ENCODE results near the gene MTMR6. TPM values are rescaled to one million over a fixed set of nuclear protein-coding genes. Genes with fewer than 3 reads are reported as not detected.

The MTMR6 gene
- polyA plus RNA-seq, 1 donor from 2014 or later, result 45.4 TPM

DNA sequence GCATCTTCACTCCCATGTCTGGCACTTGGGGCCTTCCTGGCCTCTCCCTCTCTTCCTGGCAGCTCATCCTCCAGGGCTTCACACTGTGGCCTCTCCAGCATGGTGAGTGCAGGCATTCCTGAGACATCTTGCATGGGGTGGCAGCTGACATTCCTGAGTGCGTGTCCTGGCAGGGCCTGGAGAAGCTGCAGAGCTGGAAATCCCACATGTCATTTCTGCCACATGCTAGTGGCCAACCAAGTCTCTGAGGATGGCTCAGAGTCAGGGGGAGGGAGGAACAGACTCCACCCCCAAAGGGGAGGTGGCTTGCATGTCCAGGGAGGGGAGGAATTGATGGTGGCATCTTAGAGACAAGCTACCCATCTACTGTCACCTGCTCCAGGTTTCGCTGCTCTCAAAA lies 73.6 kb downstream of the MTMR6 start:
- Histone ChIP-seq H3K9me3 (ENCODE audit: low read length) (no peaks in the 10 kb centered on the region), H3K79me2 (replicated peaks; ENCODE audit: insufficient read depth, low read length) (no peaks in the 10 kb centered on the region), H3K27me3 (ENCODE audit: insufficient read depth, low read depth, low read length) (no peaks in the 10 kb centered on the region), H3K4me2 (ENCODE audit: low read length) (no peak overlapping the region), H3K36me3 (ENCODE audit: insufficient read depth, low read length) (no peaks in the 10 kb centered on the region), H2AFZ (ENCODE audit: low read depth, low read length) (no peak overlapping the region), H3K9ac (ENCODE audit: low read length) (no peak overlapping the region), H3F3A (ENCODE audit: insufficient read depth, low read length, poor library complexity, severe bottlenecking) (no peaks in the 10 kb centered on the region), H3K27ac (ENCODE audit: low read length) (no peak overlapping the region), H3K9me2 (ENCODE audit: insufficient read depth, low read length) (no peaks in the 10 kb centered on the region), H3K4me3 (ENCODE audit: low read length) (no peak overlapping the region), H4K20me1 (ENCODE audit: insufficient read depth) (no peaks in the 10 kb centered on the region)
- no peak for TF ChIP-seq POLR2AphosphoS5 (IDR thresholded peaks at IDR 0.05)
- TF ChIP-seq EP300 (conservative IDR thresholded peaks at IDR 0.05; ENCODE audit: poor library complexity, severe bottlenecking), result no peak
- TF ChIP-seq, protein P1, sequence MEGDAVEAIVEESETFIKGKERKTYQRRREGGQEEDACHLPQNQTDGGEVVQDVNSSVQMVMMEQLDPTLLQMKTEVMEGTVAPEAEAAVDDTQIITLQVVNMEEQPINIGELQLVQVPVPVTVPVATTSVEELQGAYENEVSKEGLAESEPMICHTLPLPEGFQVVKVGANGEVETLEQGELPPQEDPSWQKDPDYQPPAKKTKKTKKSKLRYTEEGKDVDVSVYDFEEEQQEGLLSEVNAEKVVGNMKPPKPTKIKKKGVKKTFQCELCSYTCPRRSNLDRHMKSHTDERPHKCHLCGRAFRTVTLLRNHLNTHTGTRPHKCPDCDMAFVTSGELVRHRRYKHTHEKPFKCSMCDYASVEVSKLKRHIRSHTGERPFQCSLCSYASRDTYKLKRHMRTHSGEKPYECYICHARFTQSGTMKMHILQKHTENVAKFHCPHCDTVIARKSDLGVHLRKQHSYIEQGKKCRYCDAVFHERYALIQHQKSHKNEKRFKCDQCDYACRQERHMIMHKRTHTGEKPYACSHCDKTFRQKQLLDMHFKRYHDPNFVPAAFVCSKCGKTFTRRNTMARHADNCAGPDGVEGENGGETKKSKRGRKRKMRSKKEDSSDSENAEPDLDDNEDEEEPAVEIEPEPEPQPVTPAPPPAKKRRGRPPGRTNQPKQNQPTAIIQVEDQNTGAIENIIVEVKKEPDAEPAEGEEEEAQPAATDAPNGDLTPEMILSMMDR (IDR thresholded peaks at IDR 0.05; ENCODE audit: poor library complexity, severe bottlenecking), result no peak
- TF ChIP-seq, protein P2, sequence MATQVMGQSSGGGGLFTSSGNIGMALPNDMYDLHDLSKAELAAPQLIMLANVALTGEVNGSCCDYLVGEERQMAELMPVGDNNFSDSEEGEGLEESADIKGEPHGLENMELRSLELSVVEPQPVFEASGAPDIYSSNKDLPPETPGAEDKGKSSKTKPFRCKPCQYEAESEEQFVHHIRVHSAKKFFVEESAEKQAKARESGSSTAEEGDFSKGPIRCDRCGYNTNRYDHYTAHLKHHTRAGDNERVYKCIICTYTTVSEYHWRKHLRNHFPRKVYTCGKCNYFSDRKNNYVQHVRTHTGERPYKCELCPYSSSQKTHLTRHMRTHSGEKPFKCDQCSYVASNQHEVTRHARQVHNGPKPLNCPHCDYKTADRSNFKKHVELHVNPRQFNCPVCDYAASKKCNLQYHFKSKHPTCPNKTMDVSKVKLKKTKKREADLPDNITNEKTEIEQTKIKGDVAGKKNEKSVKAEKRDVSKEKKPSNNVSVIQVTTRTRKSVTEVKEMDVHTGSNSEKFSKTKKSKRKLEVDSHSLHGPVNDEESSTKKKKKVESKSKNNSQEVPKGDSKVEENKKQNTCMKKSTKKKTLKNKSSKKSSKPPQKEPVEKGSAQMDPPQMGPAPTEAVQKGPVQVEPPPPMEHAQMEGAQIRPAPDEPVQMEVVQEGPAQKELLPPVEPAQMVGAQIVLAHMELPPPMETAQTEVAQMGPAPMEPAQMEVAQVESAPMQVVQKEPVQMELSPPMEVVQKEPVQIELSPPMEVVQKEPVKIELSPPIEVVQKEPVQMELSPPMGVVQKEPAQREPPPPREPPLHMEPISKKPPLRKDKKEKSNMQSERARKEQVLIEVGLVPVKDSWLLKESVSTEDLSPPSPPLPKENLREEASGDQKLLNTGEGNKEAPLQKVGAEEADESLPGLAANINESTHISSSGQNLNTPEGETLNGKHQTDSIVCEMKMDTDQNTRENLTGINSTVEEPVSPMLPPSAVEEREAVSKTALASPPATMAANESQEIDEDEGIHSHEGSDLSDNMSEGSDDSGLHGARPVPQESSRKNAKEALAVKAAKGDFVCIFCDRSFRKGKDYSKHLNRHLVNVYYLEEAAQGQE (IDR thresholded peaks at IDR 0.05; ENCODE audit: borderline replicate concordance), result no peak
- no peak for TF ChIP-seq RAD21 (conservative IDR thresholded peaks at IDR 0.05)
- TF ChIP-seq SMC3 (conservative IDR thresholded peaks at IDR 0.05; ENCODE audit: poor library complexity), result no peak
- no peak for TF ChIP-seq TAF1 (IDR thresholded peaks at IDR 0.05; ENCODE audit: low read depth)
- no peak for TF ChIP-seq EZH2 (IDR thresholded peaks at IDR 0.05; ENCODE audit: borderline replicate concordance, insufficient read depth, low read length, poor library complexity, severe bottlenecking)
- TF ChIP-seq MXI1 (conservative IDR thresholded peaks at IDR 0.05; ENCODE audit: poor library complexity, severe bottlenecking), result no peak

DNA sequence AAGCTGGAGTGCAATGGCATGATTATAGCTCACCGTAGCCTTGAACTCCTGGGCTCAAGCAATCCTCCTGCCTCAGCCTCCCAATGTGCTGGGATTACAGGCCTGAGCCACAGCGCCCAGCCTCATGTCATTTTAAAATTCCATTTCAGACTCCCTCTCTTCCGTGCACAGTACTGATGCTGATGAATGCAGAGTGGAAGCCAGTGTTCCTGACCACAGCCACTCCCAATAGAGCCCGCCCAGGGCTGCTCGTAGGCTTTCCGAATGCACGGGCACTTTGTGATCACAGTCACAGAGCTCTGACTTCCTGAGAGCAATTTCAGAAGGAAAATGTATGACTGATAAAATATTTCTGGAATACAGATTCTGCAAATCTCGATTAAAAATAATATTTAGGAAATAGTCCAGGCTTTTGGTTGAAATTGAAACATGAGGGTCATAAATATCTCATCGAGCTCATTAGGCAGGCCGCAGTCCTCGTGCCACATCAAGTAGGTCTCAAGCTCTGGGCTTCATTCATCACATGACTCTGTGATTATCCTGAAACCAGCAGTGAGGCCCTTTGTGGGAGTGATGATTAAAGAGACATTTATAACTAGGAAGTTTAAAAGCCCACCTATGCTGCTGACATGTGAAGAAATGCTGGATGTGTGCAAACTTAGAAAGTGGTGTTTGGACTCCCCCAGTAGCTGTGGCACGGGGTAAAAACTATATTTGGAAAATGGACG lies 76.3 kb downstream of the MTMR6 start:
- Histone ChIP-seq H3K27me3 (ENCODE audit: insufficient read depth, low read depth, low read length) (no peaks in the 10 kb centered on the region), H3K9ac (ENCODE audit: low read length) (no peak overlapping the region), H2AFZ (ENCODE audit: low read depth, low read length) (no peak overlapping the region), H4K20me1 (ENCODE audit: insufficient read depth) (no peaks in the 10 kb centered on the region), H3K9me2 (ENCODE audit: insufficient read depth, low read length) (no peaks in the 10 kb centered on the region), H3F3A (ENCODE audit: insufficient read depth, low read length, poor library complexity, severe bottlenecking) (no peaks in the 10 kb centered on the region), H3K79me2 (replicated peaks; ENCODE audit: insufficient read depth, low read length) (no peaks in the 10 kb centered on the region), H3K9me3 (ENCODE audit: low read length) (no peaks in the 10 kb centered on the region), H3K4me3 (ENCODE audit: low read length) (no peak overlapping the region), H3K4me2 (ENCODE audit: low read length) (no peak overlapping the region), H3K27ac (ENCODE audit: low read length) (no peak overlapping the region), H3K36me3 (ENCODE audit: insufficient read depth, low read length) (no peaks in the 10 kb centered on the region)
- TF ChIP-seq RAD21 (conservative IDR thresholded peaks at IDR 0.05) (no peak), TAF1 (IDR thresholded peaks at IDR 0.05; ENCODE audit: low read depth) (no peak), EP300 (conservative IDR thresholded peaks at IDR 0.05; ENCODE audit: poor library complexity, severe bottlenecking) (no peak), EZH2 (IDR thresholded peaks at IDR 0.05; ENCODE audit: borderline replicate concordance, insufficient read depth, low read length, poor library complexity, severe bottlenecking) (no peak)
